ENCODE results near the gene ARHGAP15. TPM values are rescaled to one million over a fixed set of nuclear protein-coding genes. Genes with fewer than 3 reads are reported as not detected.

Gene ARHGAP15
- total RNA-seq, 1 experiment from 2014 or later = 0.26 TPM

- Histone ChIP-seq H3K36me3 (no peaks in the 10 kb centered on the region; the same call in 1 of the 2 replicates), H3K4me1 (no peaks in the 10 kb centered on the region), H3K27ac (no peak overlapping the region), H3K9me3 (replicated peaks) (no peaks in the 10 kb centered on the region), H3K27me3 (no peaks in the 10 kb centered on the region), H3K4me3 (no peak overlapping the region)
- no peak for DNase-seq
Observed at GRCh38 chr2:143371616-143372015, 242.4 kb downstream of the ARHGAP15 start.

GRCh38 chr2:143375384-143375880 is 246.2 kb downstream of the ARHGAP15 start:
- H3K27ac ChIP-seq = no peak overlapping the region
- DNase-seq = no peak
- H3K4me1 ChIP-seq = no peaks in the 10 kb centered on the region
- no peaks in the 10 kb centered on the region for H3K27me3 ChIP-seq
- H3K9me3 ChIP-seq (replicated peaks) = no peaks in the 10 kb centered on the region
- no peak overlapping the region for H3K4me3 ChIP-seq
- no peaks in the 10 kb centered on the region; the same call in 1 of the 2 replicates for H3K36me3 ChIP-seq

- no peaks in the 10 kb centered on the region for H3K4me1 ChIP-seq
- no peaks in the 10 kb centered on the region for H3K36me3 ChIP-seq
- H3K4me3 ChIP-seq = no peak overlapping the region
- DNase-seq = no peak
- no peaks in the 10 kb centered on the region for H3K27me3 ChIP-seq
- no peak overlapping the region for H3K27ac ChIP-seq
- no peaks in the 10 kb centered on the region for H3K9me3 ChIP-seq (replicated peaks)
Observed at GRCh38 chr2:143378996-143379395, 249.8 kb downstream of the ARHGAP15 start.

- H3K27me3 ChIP-seq = no peaks in the 10 kb centered on the region
- no peak for DNase-seq
- H3K4me1 ChIP-seq = no peaks in the 10 kb centered on the region
- no peaks in the 10 kb centered on the region for H3K36me3 ChIP-seq
- H3K9me3 ChIP-seq (replicated peaks) = no peaks in the 10 kb centered on the region
- H3K4me3 ChIP-seq = no peak overlapping the region
- H3K27ac ChIP-seq = no peak overlapping the region
Observed at GRCh38 chr2:143379955-143380354, 250.7 kb downstream of the ARHGAP15 start.

- no peaks in the 10 kb centered on the region for H3K4me1 ChIP-seq
- no peak for DNase-seq
Observed at GRCh38 chr2:143382573-143382972, 253.4 kb downstream of the ARHGAP15 start.

GRCh38 chr2:143383016-143383415 is 253.8 kb downstream of the ARHGAP15 start:
- Histone ChIP-seq H3K27ac (no peak overlapping the region), H3K4me1 (no peaks in the 10 kb centered on the region), H3K27me3 (no peaks in the 10 kb centered on the region), H3K4me3 (no peak overlapping the region), H3K9me3 (replicated peaks) (no peaks in the 10 kb centered on the region), H3K36me3 (no peaks in the 10 kb centered on the region)
- DNase-seq = no peak

More at GRCh38 chr2:143382573-143382972, 253.4 kb downstream of the ARHGAP15 start:
- no peak overlapping the region for H3K4me3 ChIP-seq
- no peaks in the 10 kb centered on the region for H3K36me3 ChIP-seq
- no peaks in the 10 kb centered on the region for H3K27me3 ChIP-seq
- H3K27ac ChIP-seq = no peak overlapping the region
- no peaks in the 10 kb centered on the region for H3K9me3 ChIP-seq (replicated peaks)

- DNase-seq = no peak
- Histone ChIP-seq H3K36me3 (no peaks in the 10 kb centered on the region), H3K27ac (no peak overlapping the region), H3K27me3 (no peaks in the 10 kb centered on the region), H3K4me1 (no peaks in the 10 kb centered on the region), H3K9me3 (replicated peaks) (no peaks in the 10 kb centered on the region), H3K4me3 (no peak overlapping the region)
Observed at GRCh38 chr2:143384111-143384510, 254.9 kb downstream of the ARHGAP15 start.

GRCh38 chr2:143390171-143390570 is 261.0 kb downstream of the ARHGAP15 start:
- Histone ChIP-seq H3K4me3 (no peak overlapping the region), H3K27ac (no peak overlapping the region), H3K4me1 (no peaks in the 10 kb centered on the region), H3K36me3 (no peaks in the 10 kb centered on the region), H3K9me3 (replicated peaks) (no peaks in the 10 kb centered on the region), H3K27me3 (no peaks in the 10 kb centered on the region)
- no peak for DNase-seq

- Histone ChIP-seq H3K4me3 (no peak overlapping the region), H3K27me3 (no peaks in the 10 kb centered on the region), H3K36me3 (no peaks in the 10 kb centered on the region), H3K4me1 (no peaks in the 10 kb centered on the region), H3K27ac (no peak overlapping the region), H3K9me3 (replicated peaks) (no peaks in the 10 kb centered on the region)
- DNase-seq = no peak
Observed at GRCh38 chr2:143392358-143392757, 263.1 kb downstream of the ARHGAP15 start.

- H3K36me3 ChIP-seq = no peaks in the 10 kb centered on the region
- H3K27me3 ChIP-seq = no peaks in the 10 kb centered on the region
- no peak overlapping the region for H3K4me3 ChIP-seq
- DNase-seq = no peak
- H3K9me3 ChIP-seq (replicated peaks) = no peaks in the 10 kb centered on the region
- H3K27ac ChIP-seq = no peak overlapping the region
- peaks cover 15% of the 10 kb centered on the region for H3K4me1 ChIP-seq
Observed at GRCh38 chr2:143394062-143394461, 264.8 kb downstream of the ARHGAP15 start.

- Histone ChIP-seq H3K36me3 (no peaks in the 10 kb centered on the region), H3K27me3 (no peaks in the 10 kb centered on the region), H3K9me3 (replicated peaks) (no peaks in the 10 kb centered on the region), H3K4me1 (peaks cover 25% of the 10 kb centered on the region), H3K27ac (no peak overlapping the region), H3K4me3 (no peak overlapping the region)
- DNase-seq = peak in 1 of 2 experiments; percentile 27
Observed at GRCh38 chr2:143397884-143398614, 268.8 kb downstream of the ARHGAP15 start.

GRCh38 chr2:143398781-143399180 is 269.6 kb downstream of the ARHGAP15 start:
- no peaks in the 10 kb centered on the region for H3K27me3 ChIP-seq
- H3K4me3 ChIP-seq = no peak overlapping the region
- DNase-seq = peak; percentile 16 to 58
- H3K4me1 ChIP-seq = peaks cover 25% of the 10 kb centered on the region
- no peaks in the 10 kb centered on the region for H3K36me3 ChIP-seq
- H3K9me3 ChIP-seq (replicated peaks) = no peaks in the 10 kb centered on the region
- H3K27ac ChIP-seq = no peak overlapping the region

- H3K27me3 ChIP-seq = no peaks in the 10 kb centered on the region
- no peaks in the 10 kb centered on the region for H3K9me3 ChIP-seq (replicated peaks)
- H3K4me1 ChIP-seq = peaks cover 25% of the 10 kb centered on the region
- H3K27ac ChIP-seq = no peak overlapping the region
- H3K36me3 ChIP-seq = no peaks in the 10 kb centered on the region
- peak in 1 of 2 experiments; percentile 15 for DNase-seq
- H3K4me3 ChIP-seq = no peak overlapping the region
Observed at GRCh38 chr2:143399631-143400069, 270.4 kb downstream of the ARHGAP15 start.

- Histone ChIP-seq H3K36me3 (no peaks in the 10 kb centered on the region), H3K4me1 (peaks cover 25% of the 10 kb centered on the region)
Observed at GRCh38 chr2:143401861-143402260, 272.6 kb downstream of the ARHGAP15 start.

GRCh38 chr2:143402451-143402850 is 273.2 kb downstream of the ARHGAP15 start:
- no peaks in the 10 kb centered on the region for H3K36me3 ChIP-seq
- no peak for DNase-seq
- no peak overlapping the region for H3K4me3 ChIP-seq

More at GRCh38 chr2:143401861-143402260, 272.6 kb downstream of the ARHGAP15 start:
- no peak for DNase-seq
- H3K4me3 ChIP-seq = no peak overlapping the region
- no peak overlapping the region for H3K27ac ChIP-seq
- no peaks in the 10 kb centered on the region for H3K27me3 ChIP-seq
- no peaks in the 10 kb centered on the region for H3K9me3 ChIP-seq (replicated peaks)

More at GRCh38 chr2:143402451-143402850, 273.2 kb downstream of the ARHGAP15 start:
- H3K4me1 ChIP-seq = peaks cover 25% of the 10 kb centered on the region
- H3K27ac ChIP-seq = no peak overlapping the region
- no peaks in the 10 kb centered on the region for H3K27me3 ChIP-seq
- H3K9me3 ChIP-seq (replicated peaks) = no peaks in the 10 kb centered on the region
